GM19395 (cell line): ENCODE results near the gene TMEM132A.

ENCODE experiments used
- ATAC-seq: cut with Tn5 transposase; IDR thresholded peaks from one replicate; pipeline ENCODE4 v1.9.1; 2021; ENCODE audit warnings: mild to moderate bottlenecking, moderate library complexity; ENCODE audit not compliant: unreplicated experiment

Gene TMEM132A

GRCh38 chr11:60919956-60920355 lies 4.3 kb upstream of the TMEM132A start:
- no peak for ATAC-seq

GRCh38 chr11:60921259-60921658 lies 3.0 kb upstream of the TMEM132A start:
- no peak for ATAC-seq

GRCh38 chr11:60921777-60922335 lies 2.4 kb upstream of the TMEM132A start:
- no peak for ATAC-seq

- ATAC-seq, result no peak
These were observed 1.4 kb upstream of the TMEM132A start for GRCh38 chr11:60922906-60923305.

GRCh38 chr11:60923326-60923725 lies 934 bp upstream of the TMEM132A start:
- ATAC-seq, result no peak

- ATAC-seq, result no peak
These were observed 505 bp upstream of the TMEM132A start for GRCh38 chr11:60923800-60924109.

GRCh38 chr11:60924906-60925853 lies 920 bp downstream of the TMEM132A start:
- no peak for ATAC-seq

- ATAC-seq, result no peak
These were observed 1.6 kb downstream of the TMEM132A start for GRCh38 chr11:60925868-60926267.

- ATAC-seq, result no peak
These were observed 2.2 kb downstream of the TMEM132A start for GRCh38 chr11:60926500-60926899.

GRCh38 chr11:60927061-60927592 lies 2.9 kb downstream of the TMEM132A start:
- no peak for ATAC-seq

GRCh38 chr11:60927600-60927999 lies 3.3 kb downstream of the TMEM132A start:
- no peak for ATAC-seq

- ATAC-seq, result no peak
These were observed 4.3 kb downstream of the TMEM132A start for GRCh38 chr11:60928563-60929001.

- no peak for ATAC-seq
These were observed 5.5 kb downstream of the TMEM132A start for GRCh38 chr11:60929764-60930163.

- ATAC-seq, result no peak
These were observed 6.1 kb downstream of the TMEM132A start for GRCh38 chr11:60930394-60930793.

GRCh38 chr11:60931917-60932316 lies 7.7 kb downstream of the TMEM132A start:
- ATAC-seq, result no peak

GRCh38 chr11:60932605-60933356 lies 8.5 kb downstream of the TMEM132A start:
- ATAC-seq, result no peak

- ATAC-seq, result no peak
These were observed 9.3 kb downstream of the TMEM132A start for GRCh38 chr11:60933416-60934123.

- no peak for ATAC-seq
These were observed 10.0 kb downstream of the TMEM132A start for GRCh38 chr11:60934124-60934789.

GRCh38 chr11:60934790-60935605 lies 10.7 kb downstream of the TMEM132A start:
- ATAC-seq, result no peak
